Fibroblast of lung (primary cell): ENCODE measurements around the gene C1orf116.

Experiments
- EZH2 ChIP-seq: IDR thresholded peaks from 2 replicates; pipeline ENCODE4 v1.5.1; 2012; ENCODE audit warnings: low read length, control low read depth, mild to moderate bottlenecking; ENCODE audit errors: missing control alignments
- TF ChIP-seq, protein P1 (sequence below), 2 donors: IDR thresholded peaks in 1 of 2; conservative IDR thresholded peaks in 1 of 2; 1 replicate in 1 of 2; 2 replicates in 1 of 2; pipeline ENCODE4 v1.5.1; 2011 to 2012; ENCODE audit warnings: low read length in 2 of 2, control low read depth in 1 of 2, inconsistent platforms in 1 of 2, low read depth in 1 of 2, mild to moderate bottlenecking in 1 of 2

DNA sequence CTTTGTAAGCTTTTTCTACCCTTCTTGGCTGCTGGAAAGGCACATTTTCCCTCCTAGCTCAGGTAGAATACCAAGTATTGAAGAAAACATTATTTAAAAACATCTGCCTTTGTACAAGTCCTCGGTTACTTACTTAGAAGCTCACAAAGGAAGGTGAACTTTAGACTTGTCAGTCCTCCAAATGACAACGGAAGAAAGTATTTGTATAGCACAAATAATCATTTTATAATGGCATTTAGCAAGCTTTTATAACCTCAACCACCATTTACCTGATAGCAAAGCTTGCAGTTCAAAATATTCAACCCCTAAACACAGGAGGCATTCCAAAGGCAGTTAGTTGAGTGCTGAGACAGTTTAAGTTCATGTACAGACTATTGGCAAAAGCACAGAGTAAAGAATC, 59.8 kb downstream of the C1orf116 start:
- TF ChIP-seq, protein P1, sequence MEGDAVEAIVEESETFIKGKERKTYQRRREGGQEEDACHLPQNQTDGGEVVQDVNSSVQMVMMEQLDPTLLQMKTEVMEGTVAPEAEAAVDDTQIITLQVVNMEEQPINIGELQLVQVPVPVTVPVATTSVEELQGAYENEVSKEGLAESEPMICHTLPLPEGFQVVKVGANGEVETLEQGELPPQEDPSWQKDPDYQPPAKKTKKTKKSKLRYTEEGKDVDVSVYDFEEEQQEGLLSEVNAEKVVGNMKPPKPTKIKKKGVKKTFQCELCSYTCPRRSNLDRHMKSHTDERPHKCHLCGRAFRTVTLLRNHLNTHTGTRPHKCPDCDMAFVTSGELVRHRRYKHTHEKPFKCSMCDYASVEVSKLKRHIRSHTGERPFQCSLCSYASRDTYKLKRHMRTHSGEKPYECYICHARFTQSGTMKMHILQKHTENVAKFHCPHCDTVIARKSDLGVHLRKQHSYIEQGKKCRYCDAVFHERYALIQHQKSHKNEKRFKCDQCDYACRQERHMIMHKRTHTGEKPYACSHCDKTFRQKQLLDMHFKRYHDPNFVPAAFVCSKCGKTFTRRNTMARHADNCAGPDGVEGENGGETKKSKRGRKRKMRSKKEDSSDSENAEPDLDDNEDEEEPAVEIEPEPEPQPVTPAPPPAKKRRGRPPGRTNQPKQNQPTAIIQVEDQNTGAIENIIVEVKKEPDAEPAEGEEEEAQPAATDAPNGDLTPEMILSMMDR (conservative IDR thresholded peaks at IDR 0.05 in 1 of 2, IDR thresholded peaks at IDR 0.05 in 1 of 2; ENCODE audit: low read depth in 1 of 2, low read length in 2 of 2): no peak
- TF ChIP-seq EZH2: no peak
